Measurements from ENCODE around the gene HSPH1.
"Not testable (repeated sequence)": the region's sequence is repeated elsewhere in the genome, so short reads cannot be mapped to it uniquely, and the experiment has no call there.

HSPH1 gene

DNA sequence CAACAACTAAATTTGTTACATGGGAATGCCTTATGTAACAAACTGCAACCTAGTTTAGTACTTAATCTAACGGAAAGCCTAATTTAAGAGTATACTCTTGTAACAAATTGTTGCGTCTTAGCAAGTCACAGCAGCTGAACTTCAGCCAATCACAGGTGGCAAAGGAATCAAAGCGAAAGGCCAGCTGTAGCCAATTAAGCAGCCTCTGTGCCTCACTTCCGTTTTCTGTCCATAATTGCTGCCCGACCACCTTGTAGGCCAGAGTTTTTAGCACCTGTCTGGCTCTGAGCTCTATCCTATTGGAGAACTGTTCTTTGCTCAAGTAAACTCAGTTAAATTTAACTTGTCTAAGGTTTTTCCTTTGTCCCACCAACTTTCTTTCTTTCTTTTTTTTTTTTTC is 18.1 kb upstream of the HSPH1 start:
- Histone ChIP-seq H3K27ac (no peak overlapping the region), H3K4me3 (no peak overlapping the region)

DNA sequence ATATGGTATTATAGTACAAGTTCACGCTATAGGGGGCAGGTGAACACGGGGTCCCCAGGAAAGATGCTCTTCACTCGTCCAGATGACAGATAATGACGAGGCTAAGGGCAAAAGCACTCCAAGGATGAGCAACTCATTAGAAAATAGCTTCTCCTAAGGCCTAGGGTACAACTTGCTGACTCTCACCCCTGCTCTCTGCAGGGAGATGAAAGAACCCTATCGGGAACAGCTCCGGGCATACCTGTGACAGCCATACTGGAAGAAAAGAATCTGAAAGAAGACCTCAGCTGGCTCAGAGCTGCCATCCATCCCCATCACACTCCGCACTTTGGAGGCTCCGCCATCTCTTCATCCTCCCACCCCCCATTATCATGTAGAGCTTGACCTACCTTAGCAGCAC is 17.5 kb upstream of the HSPH1 start:
- Histone ChIP-seq H3K27ac (no peak overlapping the region), H3K4me3 (no peak overlapping the region)

DNA sequence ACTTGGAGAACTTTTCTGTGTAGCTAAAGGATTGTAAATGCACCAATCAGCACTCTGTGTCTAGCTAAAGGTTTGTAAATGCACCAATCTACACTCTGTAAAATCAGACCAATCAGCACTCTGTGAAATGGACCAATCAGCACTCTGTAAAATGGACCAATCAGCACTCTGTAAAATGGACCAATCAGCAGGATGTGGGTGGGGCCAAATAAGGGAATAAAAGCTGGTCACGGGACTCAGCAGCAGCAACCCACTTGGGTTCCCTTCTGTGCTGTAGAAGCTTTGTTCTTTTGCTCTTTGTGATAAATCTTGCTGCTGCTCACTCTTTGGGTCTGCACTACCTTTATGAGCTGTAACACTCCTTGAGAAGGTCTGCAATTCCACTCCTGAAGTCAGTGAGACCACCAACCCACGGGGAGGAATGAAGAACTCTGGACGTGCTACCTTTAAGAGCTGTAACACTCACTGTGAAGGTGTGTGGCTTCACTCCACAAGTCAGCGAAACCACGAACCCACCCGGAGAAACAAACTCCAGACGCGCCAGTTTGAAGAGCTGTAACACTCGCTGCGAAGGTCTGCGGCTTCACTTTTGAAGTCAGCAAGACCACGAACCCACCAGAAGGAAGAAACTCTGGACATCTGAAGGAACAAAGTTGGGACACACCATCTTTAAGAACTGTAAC is 16.2 kb upstream of the HSPH1 start:
- H3K27ac ChIP-seq, H3K4me3 ChIP-seq: not testable (repeated sequence)

DNA sequence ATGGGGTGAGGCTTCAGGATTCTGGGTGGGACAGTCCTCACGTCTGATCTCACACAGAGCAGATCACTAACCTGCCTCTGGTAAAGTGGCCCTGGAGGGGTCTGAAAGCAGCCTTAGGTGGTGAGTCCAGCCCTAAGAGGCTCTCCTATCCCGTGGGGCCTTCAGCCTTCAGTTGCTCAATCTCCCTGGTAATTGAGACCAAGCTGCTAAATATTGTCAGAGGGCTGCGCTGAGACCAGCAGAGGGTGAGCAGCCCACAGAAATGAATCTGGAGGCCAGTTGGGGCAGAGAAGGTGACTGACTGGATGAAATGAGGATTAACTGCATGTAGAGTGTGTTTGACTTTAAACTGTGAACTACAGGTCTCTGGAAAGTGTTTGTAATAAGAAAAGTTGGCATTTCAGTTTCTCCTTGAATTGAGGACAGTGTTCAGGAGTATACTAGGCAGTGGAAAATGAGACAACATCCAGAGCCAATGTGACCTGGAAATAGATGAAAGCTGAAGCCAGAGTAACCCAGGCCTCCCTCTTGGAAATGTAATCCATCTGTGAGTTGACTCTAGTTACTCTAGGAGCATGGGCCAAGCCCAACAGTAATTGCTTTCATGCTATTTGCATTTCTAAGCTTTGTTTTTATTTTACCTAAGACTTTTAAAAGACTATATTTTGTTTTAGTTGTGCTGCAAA is 14.3 kb upstream of the HSPH1 start:
- H3K27ac ChIP-seq = no peak overlapping the region
- H3K4me3 ChIP-seq = no peak overlapping the region

DNA sequence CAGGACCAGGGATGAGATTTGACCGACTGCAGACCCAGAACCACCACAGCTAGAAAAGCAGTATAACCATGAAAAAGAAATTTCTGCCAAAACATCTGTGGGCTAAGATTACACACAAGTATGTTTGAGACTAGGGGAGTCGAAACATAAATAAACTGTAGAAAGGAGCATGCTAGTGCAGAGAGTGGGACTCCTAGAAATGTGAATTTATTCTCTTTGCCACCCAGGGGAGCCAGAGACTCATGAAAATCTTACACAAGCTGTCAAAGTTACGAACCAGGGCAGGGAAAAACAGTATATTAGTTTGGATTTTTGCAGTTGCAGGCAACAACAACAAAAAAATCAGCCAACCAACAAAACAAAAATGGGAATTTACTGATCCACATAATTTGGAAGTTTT is 12.3 kb upstream of the HSPH1 start:
- H3K27ac ChIP-seq = no peak overlapping the region
- no peak overlapping the region for H3K4me3 ChIP-seq

DNA sequence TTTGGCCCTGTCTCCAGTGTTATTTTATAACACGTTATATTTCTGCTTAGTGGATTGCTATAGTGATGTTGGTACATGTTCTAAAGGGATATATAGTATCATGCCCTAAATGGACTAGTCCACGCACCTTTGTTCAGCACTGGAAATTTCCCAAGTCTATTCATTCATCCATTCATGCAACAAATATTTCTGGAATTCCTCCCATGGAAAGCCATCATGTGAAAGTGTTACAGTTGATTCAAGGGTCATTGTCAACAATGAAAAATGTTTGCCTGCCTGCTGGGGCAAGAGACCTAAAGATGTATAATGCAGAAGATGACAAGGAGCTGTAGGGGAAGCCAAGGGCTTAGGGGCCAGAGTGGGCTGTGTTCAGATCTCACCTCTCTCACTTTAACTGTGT is 10.8 kb upstream of the HSPH1 start:
- no peak overlapping the region for H3K27ac ChIP-seq
- no peak overlapping the region for H3K4me3 ChIP-seq

DNA sequence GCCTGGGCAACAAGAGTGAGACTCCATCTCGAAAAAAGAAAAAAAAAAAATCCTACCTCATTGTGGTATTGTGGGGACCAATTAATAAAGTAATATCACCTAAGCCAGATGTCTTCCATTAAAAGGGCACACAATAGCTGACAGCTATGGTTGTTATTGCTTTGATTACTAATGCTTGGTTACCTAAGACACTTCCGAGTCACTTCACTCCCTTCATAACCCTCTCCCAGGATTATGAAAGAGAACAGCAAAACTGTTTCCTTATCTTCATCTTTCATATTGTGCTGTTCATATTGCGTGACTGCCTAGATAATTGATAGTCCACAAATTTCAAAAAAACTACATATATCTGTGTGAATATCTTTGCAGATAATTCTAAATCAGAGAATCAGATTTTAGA is 10.3 kb upstream of the HSPH1 start:
- Histone ChIP-seq H3K4me3 (no peak overlapping the region), H3K27ac (no peak overlapping the region)

DNA sequence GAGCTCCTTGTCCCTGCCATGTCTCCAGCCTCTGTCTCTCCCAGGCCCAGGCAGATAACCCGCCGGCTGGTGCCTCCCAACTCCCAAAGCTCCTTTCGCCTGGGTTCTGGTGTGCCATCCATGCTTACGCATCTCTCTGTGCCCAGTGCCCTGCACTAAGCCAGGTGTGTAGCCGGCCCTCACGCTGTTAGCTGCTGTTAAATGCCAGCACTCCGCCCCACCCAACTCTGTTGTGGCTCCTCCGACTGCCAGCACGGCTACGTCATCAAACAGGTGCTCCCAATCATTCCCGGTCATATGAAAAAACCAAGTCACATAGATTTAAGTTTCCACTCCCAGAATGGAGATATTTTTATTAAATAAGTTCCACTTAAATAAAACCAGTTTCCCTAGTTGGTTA is 7.0 kb upstream of the HSPH1 start:
- H3K27ac ChIP-seq = no peak overlapping the region
- H3K4me3 ChIP-seq = no peak overlapping the region

DNA sequence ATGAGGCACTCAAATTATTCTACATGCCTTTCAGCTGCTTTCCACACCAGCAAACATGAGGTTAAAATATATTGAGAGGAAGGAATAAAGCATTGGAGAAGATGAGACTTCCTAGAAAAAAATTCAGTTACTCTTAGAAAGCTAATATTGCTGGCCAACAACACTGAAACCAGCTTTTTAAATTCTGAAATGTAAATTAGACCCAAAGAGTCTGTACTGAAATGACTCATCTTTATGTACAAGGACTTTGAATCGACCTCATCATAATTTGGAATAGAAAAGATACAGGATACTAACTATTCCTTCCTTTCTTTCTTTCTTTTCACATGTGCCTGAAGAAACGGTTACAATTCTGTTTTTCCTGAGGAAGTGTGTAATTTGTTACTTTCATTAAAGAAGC is 6.5 kb upstream of the HSPH1 start:
- Histone ChIP-seq H3K4me3 (no peak overlapping the region), H3K27ac (no peak overlapping the region)

DNA sequence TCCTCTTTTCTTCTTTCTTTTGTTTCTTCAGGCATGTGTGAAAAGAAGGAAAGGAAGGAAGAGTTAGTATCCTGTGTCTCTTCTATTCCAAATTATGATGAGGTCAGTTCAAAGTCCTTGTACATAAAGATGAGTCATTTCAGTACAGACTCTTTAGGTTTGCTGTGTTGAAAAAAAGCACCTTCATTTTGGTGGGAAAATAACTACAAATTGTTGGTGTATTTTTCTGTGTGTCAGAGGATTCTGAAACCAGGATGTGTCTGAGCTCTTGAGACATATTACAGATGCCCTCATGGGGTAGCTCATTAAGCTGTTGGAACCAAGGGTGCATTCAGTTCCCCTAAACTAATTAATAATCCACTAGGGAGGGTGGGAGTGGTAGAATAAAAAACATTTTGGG is 5.8 kb upstream of the HSPH1 start:
- Histone ChIP-seq H3K4me3 (no peak overlapping the region), H3K27ac (no peak overlapping the region)

DNA sequence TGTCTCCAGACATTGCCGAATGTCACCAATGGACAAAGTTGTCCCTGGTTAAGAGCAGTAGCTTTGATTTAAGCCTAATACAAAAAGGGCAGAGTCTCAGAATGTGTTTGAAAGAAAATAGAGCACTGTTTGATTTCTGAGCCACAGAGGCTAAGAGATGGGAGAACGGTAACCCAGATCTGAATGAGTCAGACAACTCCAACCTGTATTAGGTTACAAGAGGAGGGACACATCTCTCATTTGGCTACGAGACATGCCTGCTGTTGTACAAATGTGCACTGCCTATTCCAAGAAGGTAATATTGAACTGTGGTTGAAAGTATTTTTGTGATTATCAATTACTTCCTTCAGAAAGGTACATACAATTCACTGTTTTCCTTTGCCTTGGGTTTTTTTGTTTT is 4.9 kb upstream of the HSPH1 start:
- Histone ChIP-seq H3K4me3 (no peak overlapping the region), H3K27ac (no peak overlapping the region)

DNA sequence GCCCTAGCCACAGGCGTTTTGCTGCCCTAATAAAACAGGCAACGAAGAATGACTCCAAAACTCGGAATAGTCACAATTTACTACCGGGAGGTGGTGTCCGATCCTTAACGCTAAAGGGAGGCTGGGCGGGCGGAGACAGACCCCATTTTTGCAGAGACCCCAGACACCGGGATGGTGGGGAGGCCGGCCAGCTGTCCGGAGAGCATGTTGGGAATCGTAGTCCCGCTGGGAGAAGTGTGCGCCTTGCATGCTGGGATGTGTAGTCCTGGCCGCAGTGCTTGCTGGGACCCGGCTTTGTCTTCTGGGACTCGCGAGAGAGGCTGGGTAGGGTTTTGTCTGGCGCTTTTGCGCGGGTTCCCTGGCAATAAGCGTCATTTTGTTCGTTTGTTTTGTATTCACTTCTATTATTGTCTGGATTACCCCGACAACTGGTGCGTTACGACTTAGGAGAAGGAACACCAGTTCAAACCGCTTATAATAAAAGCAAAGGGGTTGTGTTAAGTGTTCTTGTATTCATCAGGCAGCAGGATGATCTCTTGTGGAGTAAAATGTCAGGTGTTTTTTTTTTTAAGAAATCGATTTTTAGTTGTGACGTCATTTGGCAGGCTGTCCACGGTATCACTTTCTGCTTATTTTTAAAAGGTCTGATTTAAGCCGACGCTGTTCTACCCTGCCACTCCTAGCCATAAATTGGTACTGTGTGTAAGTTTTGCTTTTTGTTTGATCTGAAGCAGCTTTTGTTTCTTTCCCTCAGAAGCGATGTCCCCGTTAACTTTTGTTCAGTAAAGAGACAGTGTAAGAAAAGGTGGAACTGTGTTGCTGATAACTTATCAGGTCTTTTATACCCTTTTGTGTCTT is 676 bp upstream of the HSPH1 start:
- peak overlapping the region; percentile 68 to 95 (median 89) for H3K4me3 ChIP-seq
- H3K27ac ChIP-seq = peak overlapping the region in 20 of 21 experiments; percentile 1 to 94 (median 76)

DNA sequence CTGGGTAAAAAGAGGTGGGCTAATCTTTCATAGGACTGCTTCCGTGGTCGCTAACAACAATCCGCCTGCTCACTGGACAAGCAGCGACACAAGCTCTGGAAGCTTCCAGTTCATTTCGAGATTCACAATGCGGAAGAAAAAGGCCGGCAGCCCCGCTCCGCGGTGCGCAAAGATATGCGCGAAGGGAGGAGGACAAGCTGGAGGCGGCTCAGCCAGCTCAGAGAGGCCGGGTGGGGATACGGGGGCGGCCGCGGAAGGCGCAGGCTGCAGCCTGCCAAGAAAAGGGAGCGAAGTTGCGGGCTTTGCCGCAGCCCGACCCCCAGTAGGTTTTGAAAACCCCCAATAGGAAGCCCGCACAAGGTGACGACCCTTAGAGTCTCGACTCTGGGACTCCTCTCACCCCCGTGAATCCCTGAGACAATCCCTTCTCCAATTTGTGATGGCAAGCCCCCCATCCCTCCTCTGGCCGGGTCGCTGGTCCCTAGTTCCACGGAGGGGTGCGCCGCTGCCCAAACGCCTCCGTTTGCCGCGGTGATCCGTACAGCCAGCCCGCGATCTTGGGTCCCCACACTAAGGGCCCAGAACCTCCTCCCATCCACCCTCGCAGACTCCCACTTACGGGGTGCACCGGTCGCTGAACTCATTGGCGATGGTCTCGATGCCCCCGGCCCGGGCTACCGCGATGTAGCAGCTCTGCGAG is 697 bp downstream of the HSPH1 start:
- Histone ChIP-seq H3K27ac (peak overlapping the region; percentile 52 to 97 (median 90)), H3K4me3 (peak overlapping the region; percentile 68 to 95 (median 89))

DNA sequence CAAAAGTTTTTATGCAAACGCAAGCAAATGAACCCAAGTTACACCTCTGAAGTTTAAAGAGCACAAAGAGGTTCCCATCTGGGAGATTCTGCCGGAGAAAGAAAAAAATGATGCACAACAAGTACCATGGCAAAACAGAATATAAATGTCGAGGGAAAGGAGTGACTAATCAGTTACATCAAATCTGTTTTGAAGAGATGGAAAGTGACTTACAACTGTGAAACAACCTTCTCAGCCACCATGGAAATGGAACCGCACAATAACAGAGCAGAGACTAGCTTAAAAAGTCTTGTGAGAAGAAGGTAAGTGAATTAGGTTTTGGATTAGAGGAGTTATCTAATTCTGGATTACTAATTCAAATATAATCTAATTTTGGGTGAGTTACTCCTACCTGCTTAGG is 2.4 kb downstream of the HSPH1 start:
- H3K4me3 ChIP-seq = no peak overlapping the region
- H3K27ac ChIP-seq = no peak overlapping the region

DNA sequence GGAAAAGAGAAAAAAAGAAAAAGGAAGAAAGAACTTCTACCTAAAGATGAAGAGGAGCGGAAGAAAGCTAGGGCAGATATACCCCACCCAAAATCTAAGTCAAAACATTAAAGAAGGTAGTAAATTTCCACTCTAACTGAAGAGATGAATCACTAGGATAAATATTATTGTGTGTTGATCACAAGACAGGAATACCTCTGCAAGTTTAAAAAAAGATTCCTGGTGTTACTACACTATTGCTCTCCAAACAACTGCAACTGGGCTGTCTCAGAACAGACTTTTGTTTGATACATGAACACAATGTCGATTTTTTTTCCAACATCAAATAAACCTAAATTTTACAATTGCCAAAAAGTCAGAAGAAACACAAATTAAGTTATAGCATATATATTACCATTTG is 6.8 kb downstream of the HSPH1 start:
- Histone ChIP-seq H3K27ac (no peak overlapping the region), H3K4me3 (no peak overlapping the region)

DNA sequence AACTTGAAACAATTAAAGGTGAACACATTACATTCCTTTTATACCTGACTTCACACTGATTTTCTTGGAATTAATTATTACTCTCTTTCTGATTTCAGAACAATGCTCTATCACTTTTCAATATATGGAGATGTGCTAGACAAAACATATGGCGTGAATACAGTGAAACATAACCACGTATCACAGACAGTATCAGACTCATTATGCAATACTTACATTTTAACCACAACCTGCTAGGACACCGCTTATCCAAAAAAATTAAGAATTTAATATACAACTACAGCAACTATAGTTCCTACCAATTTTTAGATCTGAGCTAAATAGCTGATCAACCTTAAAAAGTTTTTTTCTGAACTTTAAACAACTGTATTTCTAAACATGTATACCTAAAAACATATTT is 9.9 kb downstream of the HSPH1 start:
- H3K4me3 ChIP-seq = no peak overlapping the region
- no peak overlapping the region for H3K27ac ChIP-seq

DNA sequence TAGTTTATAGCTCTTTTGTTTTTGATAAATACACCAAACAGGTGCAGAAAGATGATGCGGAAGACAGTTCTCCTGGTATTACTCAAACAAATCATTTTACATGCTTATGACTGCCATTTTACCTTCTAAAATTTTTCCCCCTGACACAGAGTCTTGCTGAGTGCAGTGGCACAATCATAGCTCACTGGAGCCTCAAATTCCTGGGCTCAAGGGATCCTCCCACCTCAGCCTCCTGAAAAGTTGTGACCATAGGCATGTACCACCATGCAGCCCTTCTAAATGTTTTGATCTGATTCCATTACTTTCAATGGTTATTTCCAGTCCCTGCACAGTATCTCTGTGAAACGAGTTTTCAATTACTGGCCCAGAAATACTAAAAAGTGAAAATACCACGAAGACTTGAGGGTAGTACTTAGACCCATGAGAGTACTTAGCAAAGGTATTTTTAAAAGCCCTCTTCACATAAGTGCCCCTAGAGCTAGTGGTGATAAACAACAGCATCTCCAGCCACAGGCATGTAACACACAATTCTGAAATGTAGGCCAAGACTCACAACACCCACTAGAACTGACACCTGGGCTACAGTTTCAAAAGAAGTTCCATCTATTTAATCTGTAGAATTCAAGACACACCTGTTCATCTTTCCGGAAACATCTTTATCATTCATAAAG is 11.3 kb downstream of the HSPH1 start:
- Histone ChIP-seq H3K4me3 (no peak overlapping the region), H3K27ac (no peak overlapping the region)

DNA sequence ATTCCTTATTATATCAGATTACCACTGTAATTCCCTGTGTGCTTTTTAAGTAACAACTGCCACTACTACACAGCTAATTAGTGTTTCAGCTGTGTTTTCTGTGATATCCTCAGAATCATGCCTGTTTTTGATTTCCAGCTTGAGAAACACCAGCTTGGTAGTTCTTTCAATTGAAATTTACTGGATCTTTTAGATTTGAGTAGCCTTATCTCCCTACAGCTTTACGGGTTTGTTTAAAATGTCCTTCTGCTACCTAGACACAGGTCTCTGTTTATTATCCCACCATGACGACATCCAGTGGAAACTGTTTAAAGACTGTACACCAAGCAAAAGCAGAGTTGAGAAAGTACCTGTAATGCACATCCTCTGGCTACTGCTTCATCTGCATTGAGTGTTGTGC is 12.1 kb downstream of the HSPH1 start:
- Histone ChIP-seq H3K27ac (no peak overlapping the region), H3K4me3 (no peak overlapping the region)

DNA sequence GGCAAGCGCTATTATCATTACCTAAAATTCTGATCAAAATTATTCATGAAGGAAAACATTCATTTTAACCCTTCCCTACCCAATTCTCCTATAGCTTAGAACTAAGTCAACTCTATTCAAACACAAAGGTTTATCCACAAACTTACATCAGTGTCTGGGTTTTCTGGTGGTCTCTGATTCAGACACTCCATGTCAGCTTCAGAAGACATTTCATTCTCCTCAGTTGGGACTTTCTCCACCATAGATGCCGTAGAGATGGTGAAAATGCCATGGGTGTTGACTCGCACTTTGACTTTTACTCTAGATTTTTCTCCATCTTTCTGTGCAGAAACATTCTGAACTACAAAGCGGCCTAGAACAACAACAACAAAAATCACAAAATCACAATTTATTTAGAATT is 16.3 kb downstream of the HSPH1 start:
- H3K4me3 ChIP-seq = no peak overlapping the region

DNA sequence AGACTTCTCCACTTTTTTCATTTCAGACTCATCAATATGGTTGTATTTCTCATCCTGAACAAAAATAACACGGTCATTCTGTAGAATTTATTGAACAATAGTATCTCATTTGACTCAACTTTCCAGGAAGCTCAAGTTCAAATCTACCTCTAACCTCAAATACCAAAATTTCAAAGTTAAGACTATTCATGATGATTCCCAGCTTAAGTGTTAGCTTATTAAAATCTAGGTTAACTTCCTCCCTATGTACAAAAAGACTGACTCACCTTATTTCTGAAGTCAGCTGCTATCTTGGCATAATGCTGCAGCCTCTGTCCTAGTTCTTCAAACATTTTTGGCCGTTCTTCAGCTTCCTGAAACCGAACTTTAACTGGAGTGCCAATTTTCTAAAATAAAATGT is 23.2 kb downstream of the HSPH1 start:
- H3K27ac ChIP-seq = no peak overlapping the region
- H3K4me3 ChIP-seq = no peak overlapping the region

More for the DNA sequence above, 16.3 kb downstream of the HSPH1 start:
- no peak overlapping the region for H3K27ac ChIP-seq

Data from skin epidermis (tissue), 12 donors.